ENCODE results near the gene BAG1. TPM values are rescaled to one million over a fixed set of nuclear protein-coding genes. Genes with fewer than 3 reads are reported as not detected.

BAG1 gene
- total RNA-seq: 15.5 and 23.3 TPM in 2 replicates

DNA sequence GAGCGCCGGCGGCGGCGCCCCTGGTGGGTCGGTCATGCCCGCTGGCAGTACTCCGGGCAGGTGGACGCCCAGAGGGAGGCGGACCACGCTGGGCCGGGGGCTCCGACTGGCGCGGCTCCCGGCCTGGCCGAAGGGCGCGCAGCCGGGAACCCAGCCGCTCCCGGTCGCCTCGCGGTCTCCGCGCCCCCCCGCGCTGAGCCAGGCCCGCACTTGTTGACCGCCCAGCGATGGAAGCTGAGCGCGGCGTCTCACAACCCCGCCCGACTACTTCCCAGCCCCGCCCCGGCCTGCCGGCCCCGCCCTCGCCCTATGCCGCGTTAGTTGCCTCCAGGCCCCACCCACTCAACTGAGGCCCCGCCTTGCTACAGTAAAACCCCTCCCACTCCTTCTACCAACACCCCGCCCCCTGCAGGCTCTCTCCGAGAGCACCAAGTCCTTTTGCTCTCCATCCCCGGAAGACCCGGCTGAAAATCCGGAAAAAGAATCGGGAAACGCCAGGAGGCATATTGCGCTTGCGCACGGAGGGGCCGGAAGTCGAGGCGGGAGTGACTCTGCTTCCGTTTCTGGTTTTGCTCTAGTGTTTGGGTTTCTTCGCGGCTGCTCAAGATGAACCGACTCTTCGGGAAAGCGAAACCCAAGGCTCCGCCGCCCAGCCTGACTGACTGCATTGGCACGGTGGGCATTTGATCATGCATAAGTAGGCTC, at the start of gene BAG1, which contains the start of gene CHMP5:
BAG1 (minus strand) TSS at position 236 of the 705 bp plus-strand sequence.
CHMP5 (plus strand) TSS at position 577 of the 705 bp plus-strand sequence; CDS start at position 607, 30 bp downstream.

DNA sequence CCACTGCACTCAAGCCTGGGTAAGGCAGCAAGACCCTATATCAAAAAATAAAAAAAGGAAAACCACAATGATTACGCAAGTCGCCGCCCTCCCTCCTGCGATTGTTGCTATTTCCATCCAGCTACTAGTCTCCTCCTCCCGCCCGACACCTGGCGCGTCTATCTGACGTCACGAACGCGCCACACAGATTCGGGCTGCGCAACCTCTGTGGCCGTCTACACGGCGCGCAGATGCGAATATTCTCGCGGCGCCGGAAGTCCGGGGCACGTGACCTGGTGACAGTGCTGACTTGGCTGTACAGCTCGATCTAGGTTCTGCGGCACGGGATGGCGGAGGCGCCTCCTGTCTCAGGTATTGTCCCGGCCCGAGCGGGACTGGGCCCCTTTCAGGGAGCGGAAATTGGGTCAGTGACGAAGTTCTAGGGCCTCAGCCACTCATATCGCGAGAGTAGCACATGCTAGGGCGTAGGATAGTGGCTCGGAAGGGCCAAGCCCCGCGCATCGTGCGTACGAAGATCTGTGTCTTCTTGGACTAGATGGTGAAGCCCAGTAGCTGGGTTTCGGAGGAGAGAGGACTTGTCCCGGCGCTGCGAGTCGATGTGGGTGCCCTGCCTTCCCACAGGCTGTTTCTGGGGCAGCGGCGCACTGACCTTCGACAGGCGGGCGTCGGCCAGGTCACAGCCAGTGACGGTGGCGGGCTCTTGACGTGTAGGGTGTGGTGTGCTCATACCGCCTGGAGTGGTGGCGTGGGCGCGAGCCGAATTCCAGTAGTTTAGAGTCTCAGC, 25.9 kb upstream of the BAG1 start, which contains the start of gene NFX1:
NFX1 (plus strand) TSS at position 270 of the 784 bp plus-strand sequence; CDS start at position 327, 57 bp downstream.

DNA sequence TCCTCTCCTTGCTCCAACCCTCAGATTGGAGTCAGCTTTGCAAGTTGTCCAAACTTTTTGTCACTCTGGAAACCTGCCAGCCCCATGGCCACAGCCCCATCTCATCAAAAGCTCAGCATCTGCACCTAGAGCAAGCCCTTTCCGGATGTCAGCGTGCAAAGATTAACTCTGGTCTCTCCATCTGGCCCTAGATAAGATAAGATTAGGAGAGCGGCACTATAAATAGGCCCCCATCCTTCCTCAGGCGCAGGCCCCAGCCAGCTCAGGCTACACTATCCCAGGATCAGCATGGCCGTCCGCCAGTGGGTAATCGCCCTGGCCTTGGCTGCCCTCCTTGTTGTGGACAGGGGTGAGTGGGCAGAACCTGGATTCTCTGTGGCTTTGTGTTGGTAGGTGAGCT, 24.6 kb downstream of the BAG1 start, which contains the start of gene SPINK4:
SPINK4 (plus strand) TSS at position 247 of the 400 bp plus-strand sequence; CDS start at position 289, 42 bp downstream.

Other genes starting within 250 kb of the BAG1 start
- 124 and 135 TPM in 2 replicates for gene DNAJA1, start 239.4 kb downstream of the BAG1 start, total RNA-seq
- 33.1 and 37.5 TPM in 2 replicates for gene SMU1, start 188.0 kb downstream of the BAG1 start, total RNA-seq
- 12.5 and 19.9 TPM in 2 replicates for gene B4GALT1, start 97.4 kb downstream of the BAG1 start, total RNA-seq
- gene SPINK4, start 24.5 kb downstream of the BAG1 start, total RNA-seq: 0.95 TPM in 1 of 2 replicates, not detected in the other
- 117 and 152 TPM in 2 replicates for gene CHMP5, start 341 bp upstream of the BAG1 start, total RNA-seq
- gene NFX1, start 25.8 kb upstream of the BAG1 start, total RNA-seq: 22.2 and 23.9 TPM in 2 replicates
- 0.34 and 0.47 TPM in 2 replicates for gene AQP7, start 137.9 kb upstream of the BAG1 start, total RNA-seq
- gene AQP3, start 182.9 kb upstream of the BAG1 start, total RNA-seq: 6.6 and 11.2 TPM in 2 replicates
- 13.6 and 15.1 TPM in 2 replicates for gene NOL6, start 209.2 kb upstream of the BAG1 start, total RNA-seq

Data from bronchial smooth muscle cell (primary cell).